Activated CD4-positive, alpha-beta T cell treated with anti-CD3 and anti-CD28 coated beads for 24 hours (primary cell): ENCODE results near the gene ZNF346.
"Not testable (repeated sequence)": the region's sequence is repeated elsewhere in the genome, so short reads cannot be mapped to it uniquely, and the experiment has no call there.

ENCODE experiments used
- DNase-seq, 2 donors: peaks; one replicate each; pipeline ENCODE4 v3.0.0-alpha.2; 2020; ENCODE audit warnings: low read depth in 2 of 2

The ZNF346 gene

GRCh38 chr5:177010153-177010552, 12.3 kb upstream of the ZNF346 start:
- no peak for DNase-seq

- no peak for DNase-seq
Measured at GRCh38 chr5:177015156-177015555, 7.3 kb upstream of the ZNF346 start.

GRCh38 chr5:177018341-177018740, 4.2 kb upstream of the ZNF346 start:
- DNase-seq: no peak

- DNase-seq: no peak
Measured at GRCh38 chr5:177020033-177020432, 2.5 kb upstream of the ZNF346 start.

- DNase-seq: no peak
Measured at GRCh38 chr5:177023303-177023664, 788 bp downstream of the ZNF346 start.

GRCh38 chr5:177024559-177024958, 2.1 kb downstream of the ZNF346 start:
- no peak for DNase-seq

GRCh38 chr5:177025101-177025601, 2.7 kb downstream of the ZNF346 start:
- no peak for DNase-seq

- DNase-seq: no peak
Measured at GRCh38 chr5:177027665-177028064, 5.2 kb downstream of the ZNF346 start.

GRCh38 chr5:177029498-177029897, 7.0 kb downstream of the ZNF346 start:
- no peak for DNase-seq

GRCh38 chr5:177035976-177036375, 13.5 kb downstream of the ZNF346 start:
- no peak for DNase-seq

GRCh38 chr5:177036443-177036842, 13.9 kb downstream of the ZNF346 start:
- no peak for DNase-seq

GRCh38 chr5:177036921-177037320, 14.4 kb downstream of the ZNF346 start:
- DNase-seq: no peak

GRCh38 chr5:177040814-177041420, 18.4 kb downstream of the ZNF346 start:
- DNase-seq: no peak

- no peak for DNase-seq
Measured at GRCh38 chr5:177041936-177042335, 19.4 kb downstream of the ZNF346 start.

GRCh38 chr5:177043114-177043513, 20.6 kb downstream of the ZNF346 start:
- DNase-seq: no peak

- no peak for DNase-seq
Measured at GRCh38 chr5:177043958-177044357, 21.5 kb downstream of the ZNF346 start.

- no peak for DNase-seq
Measured at GRCh38 chr5:177044641-177045040, 22.1 kb downstream of the ZNF346 start.

GRCh38 chr5:177045631-177046030, 23.1 kb downstream of the ZNF346 start:
- no peak for DNase-seq

GRCh38 chr5:177048531-177048930, 26.0 kb downstream of the ZNF346 start:
- not testable (repeated sequence) for DNase-seq

- no peak for DNase-seq
Measured at GRCh38 chr5:177049285-177049684, 26.8 kb downstream of the ZNF346 start.

- no peak for DNase-seq
Measured at GRCh38 chr5:177064500-177065277, 42.2 kb downstream of the ZNF346 start.

GRCh38 chr5:177065491-177065890, 43.0 kb downstream of the ZNF346 start:
- DNase-seq: no peak

GRCh38 chr5:177066224-177066623, 43.7 kb downstream of the ZNF346 start:
- DNase-seq: no peak
